Breast epithelium (tissue), 3 donors: Measurements from ENCODE around the gene PHYKPL.

ENCODE experiments used
- POLR2A ChIP-seq: fragments of 450-650 bp; IDR thresholded peaks from one replicate; pipeline ENCODE4 v1.6.1; 2016; ENCODE audit warnings: antibody characterized with exemption, mild to moderate bottlenecking, moderate library complexity
- POLR2AphosphoS5 ChIP-seq, 3 donors: sonication (generic); formaldehyde crosslinking; IDR thresholded peaks; one replicate each; pipeline ENCODE4 v1.6.1; 2017; ENCODE audit warnings: antibody characterized with exemption in 3 of 3
- TF ChIP-seq, protein P1 (sequence below), 3 donors: fragments of 450-650 bp; IDR thresholded peaks; one replicate each; pipeline ENCODE4 v1.5.1; 2016 to 2017; ENCODE audit warnings: antibody characterized with exemption in 3 of 3, mild to moderate bottlenecking in 3 of 3, moderate library complexity in 3 of 3

DNA sequence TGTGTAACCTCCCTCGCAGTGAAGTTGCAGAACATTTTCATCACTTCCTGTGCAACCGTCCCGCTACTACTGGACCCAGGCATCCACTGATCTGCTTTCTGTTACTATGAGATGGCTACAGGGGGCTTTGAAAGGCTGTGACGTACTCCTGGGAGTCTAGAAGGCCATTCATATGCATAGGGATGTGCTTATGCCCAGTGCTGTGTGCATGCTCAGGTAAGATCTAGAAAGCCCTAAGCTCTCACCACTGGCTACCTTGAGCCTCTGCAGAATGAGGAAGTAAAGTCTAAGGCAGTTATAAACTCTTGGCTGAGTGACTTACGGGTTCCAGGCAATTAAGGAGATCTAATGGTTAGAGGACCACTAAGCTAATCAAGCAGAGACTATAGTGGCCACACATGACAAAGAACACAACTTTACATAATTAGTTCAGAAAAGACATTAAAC lies 16.5 kb downstream of the PHYKPL start:
- TF ChIP-seq, protein P1, sequence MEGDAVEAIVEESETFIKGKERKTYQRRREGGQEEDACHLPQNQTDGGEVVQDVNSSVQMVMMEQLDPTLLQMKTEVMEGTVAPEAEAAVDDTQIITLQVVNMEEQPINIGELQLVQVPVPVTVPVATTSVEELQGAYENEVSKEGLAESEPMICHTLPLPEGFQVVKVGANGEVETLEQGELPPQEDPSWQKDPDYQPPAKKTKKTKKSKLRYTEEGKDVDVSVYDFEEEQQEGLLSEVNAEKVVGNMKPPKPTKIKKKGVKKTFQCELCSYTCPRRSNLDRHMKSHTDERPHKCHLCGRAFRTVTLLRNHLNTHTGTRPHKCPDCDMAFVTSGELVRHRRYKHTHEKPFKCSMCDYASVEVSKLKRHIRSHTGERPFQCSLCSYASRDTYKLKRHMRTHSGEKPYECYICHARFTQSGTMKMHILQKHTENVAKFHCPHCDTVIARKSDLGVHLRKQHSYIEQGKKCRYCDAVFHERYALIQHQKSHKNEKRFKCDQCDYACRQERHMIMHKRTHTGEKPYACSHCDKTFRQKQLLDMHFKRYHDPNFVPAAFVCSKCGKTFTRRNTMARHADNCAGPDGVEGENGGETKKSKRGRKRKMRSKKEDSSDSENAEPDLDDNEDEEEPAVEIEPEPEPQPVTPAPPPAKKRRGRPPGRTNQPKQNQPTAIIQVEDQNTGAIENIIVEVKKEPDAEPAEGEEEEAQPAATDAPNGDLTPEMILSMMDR (IDR thresholded peaks at IDR 0.05): no peak
- TF ChIP-seq POLR2A (no peak), POLR2AphosphoS5 (IDR thresholded peaks at IDR 0.05) (no peak)
